OCI-LY1 (cell line): ENCODE results near the gene LHFPL4.

Source experiments
- CTCF ChIP-seq: fragments of 200-600 bp; sonication (generic), shearing (Covaris generic); IDR thresholded peaks from 2 replicates; pipeline ENCODE4 v1.5.1; 2017; ENCODE audit warnings: mild to moderate bottlenecking, antibody characterized with exemption, low read length, moderate library complexity, mixed read lengths
- EZH2 ChIP-seq: fragments of 200-600 bp; sonication (generic), shearing (Covaris generic); IDR thresholded peaks from 2 replicates; pipeline ENCODE4 v1.8.0; 2017; ENCODE audit warnings: borderline replicate concordance, mixed run types, mild to moderate bottlenecking, antibody characterized with exemption, low read length, moderate library complexity, mixed read lengths

DNA sequence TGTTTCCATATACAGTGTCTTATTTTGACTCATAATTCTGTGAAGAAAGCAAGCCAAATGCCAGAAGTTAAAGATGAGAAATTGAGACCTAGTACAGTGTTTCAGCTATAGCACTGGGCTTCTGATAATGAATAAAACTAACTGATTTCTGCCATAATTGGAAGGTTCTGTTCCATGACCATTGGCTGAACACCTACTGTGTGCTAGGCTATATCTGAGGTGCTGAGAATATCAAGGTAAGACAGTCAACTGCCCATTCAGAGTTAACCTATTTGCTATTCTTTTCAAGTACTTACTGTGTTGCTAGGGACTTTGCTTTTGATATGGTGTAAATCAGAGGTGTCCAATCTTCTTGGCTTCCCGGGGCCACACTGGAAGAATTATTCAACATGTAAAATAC, 73.4 kb downstream of the LHFPL4 start:
- TF ChIP-seq CTCF, result no peak
- no peak for TF ChIP-seq EZH2
